PC-3 (cell line): ENCODE results near the gene MRPL40. TPM values are rescaled to one million over a fixed set of nuclear protein-coding genes. Genes with fewer than 3 reads are reported as not detected.

Experiments
- ATAC-seq: fragments of 200-7000 bp; cut with Tn5 transposase; 2 replicates; pipeline ENCODE4 v1.9.1; 2020; ENCODE audit warnings: mild to moderate bottlenecking, moderate library complexity
- BruUV-seq: library from RNA; stranded (reverse); fragments of 400-500 nt; replicated peaks from 2 replicates; lab custom pipeline; 2021; lab: Mats Ljungman, UMichigan
- CTCF ChIA-PET: fragments of 300-600 bp; sonication (Branson Sonifier 250); formaldehyde crosslinking; loops from one replicate; lab custom pipeline; 2022; ENCODE audit warnings: antibody characterized with exemption; lab: Charles Lee
- POLR2A ChIA-PET: fragments of 300-600 bp; sonication (Branson Sonifier 250); formaldehyde crosslinking; loops from one replicate; lab custom pipeline; 2022; ENCODE audit warnings: antibody characterized with exemption; ENCODE audit not compliant: unreplicated experiment; lab: Charles Lee
- DNase-seq: peaks from one replicate; pipeline ENCODE4 v3.0.0-alpha.2; 2015
- H2AFZ ChIP-seq: fragments of 300-600 bp; sonication (generic); 2 replicates; pipeline ENCODE4 v1.6.0; 2016; ENCODE audit warnings: antibody characterized with exemption, low read length
- H3F3A ChIP-seq: fragments of 300-600 bp; sonication (generic); one replicate; pipeline ENCODE4 v1.6.0; 2017; ENCODE audit warnings: antibody characterized with exemption, low read length, control low read depth, mild to moderate bottlenecking; ENCODE audit not compliant: unreplicated experiment
- H3K27ac ChIP-seq: fragments of 300-600 bp; sonication (generic); 2 replicates; pipeline ENCODE4 v1.5.1; 2016; ENCODE audit warnings: mild to moderate bottlenecking, low read length
- H3K27me3 ChIP-seq: fragments of 300-600 bp; sonication (generic); 2 replicates; pipeline ENCODE4 v1.6.1; 2016; ENCODE audit warnings: low read length, mixed read lengths
- H3K36me3 ChIP-seq: fragments of 300-600 bp; sonication (generic); 2 replicates; pipeline ENCODE4 v1.6.1; 2016; ENCODE audit warnings: low read depth, mixed run types, low read length, mixed read lengths
- H3K4me1 ChIP-seq: fragments of 300-600 bp; sonication (generic); 2 replicates; pipeline ENCODE4 v1.5.1; 2016; ENCODE audit warnings: low read length; ENCODE audit not compliant: insufficient read depth
- H3K4me2 ChIP-seq: fragments of 300-600 bp; sonication (generic); 2 replicates; pipeline ENCODE4 v1.6.0; 2016; ENCODE audit warnings: low read length
- H3K4me3 ChIP-seq: fragments of 300-600 bp; sonication (generic); 2 replicates; pipeline ENCODE4 v1.5.1; 2016; ENCODE audit warnings: mild to moderate bottlenecking, low read length, mixed read lengths
- H3K79me2 ChIP-seq: fragments of 300-600 bp; sonication (generic); 2 replicates; pipeline ENCODE4 v1.6.1; 2017; ENCODE audit warnings: low read length, mixed read lengths
- H3K9ac ChIP-seq: fragments of 300-600 bp; sonication (generic); 2 replicates; pipeline ENCODE4 v1.6.0; 2016; ENCODE audit warnings: mild to moderate bottlenecking, low read length
- H3K9me2 ChIP-seq: fragments of 300-600 bp; sonication (generic); replicated peaks from 2 replicates; pipeline ENCODE4 v1.6.1; 2016; ENCODE audit warnings: mixed run types, low read length, mixed read lengths
- H3K9me3 ChIP-seq: fragments of 300-600 bp; sonication (generic); 2 replicates; pipeline ENCODE4 v1.6.1; 2016; ENCODE audit warnings: low read length, mixed read lengths
- H4K20me1 ChIP-seq: fragments of 300-600 bp; sonication (generic); 2 replicates; pipeline ENCODE4 v1.6.1; 2016; ENCODE audit warnings: low read length, mixed read lengths
- EZH2 ChIP-seq: fragments of 300-600 bp; sonication (generic); IDR thresholded peaks from one replicate; pipeline ENCODE4 v1.6.1; 2017; ENCODE audit warnings: antibody characterized with exemption, mild to moderate bottlenecking, low read length; ENCODE audit not compliant: unreplicated experiment
- EZH2phosphoT487 ChIP-seq: fragments of 300-600 bp; sonication (generic); IDR thresholded peaks from 2 replicates; pipeline ENCODE4 v1.6.1; 2018; ENCODE audit warnings: mild to moderate bottlenecking, antibody characterized with exemption, low read length, borderline replicate concordance
- intact Hi-C: fragments of 100-400 bp; cut with micrococcal nuclease; formaldehyde crosslinking; loops from 2 replicates; pipeline ENCODE4 v1.9.0; 2023
- total RNA-seq: library from RNA; depleted of rRNA; stranded (reverse); fragments of >200 nt; gene quantifications from 2 replicates; pipeline ENCODE4 v1.2.3, GENCODE V29; 2014
- TF ChIP-seq, protein P1 (sequence below): fragments of 300-600 bp; sonication (generic); conservative IDR thresholded peaks from 2 replicates; pipeline ENCODE4 v1.5.1; 2017; ENCODE audit warnings: antibody characterized with exemption, low read depth, mild to moderate bottlenecking, low read length

MRPL40 gene
- total RNA-seq, 1 experiment from 2014 or later, result 55.1 TPM

DNA sequence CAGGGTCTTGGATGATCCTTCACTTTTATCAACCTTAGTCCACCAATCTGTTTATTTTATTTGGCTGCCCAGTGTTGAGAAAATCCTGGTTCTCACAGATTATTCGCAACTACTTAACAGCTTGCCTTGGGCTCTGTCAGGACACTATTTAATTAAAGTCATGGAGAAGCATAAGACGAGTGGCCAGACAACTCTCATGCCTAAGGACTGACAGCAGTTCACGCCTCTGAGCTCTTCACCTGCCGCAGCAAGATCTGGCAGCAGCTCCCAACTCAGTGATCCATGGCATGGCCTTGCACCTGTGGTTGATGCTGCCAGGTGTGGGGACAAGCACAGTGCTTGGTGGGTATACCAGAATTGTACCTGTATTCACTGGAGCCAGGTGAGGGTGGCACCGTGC is 38.6 kb upstream of the MRPL40 start:
- Histone ChIP-seq H3K27ac (no peak overlapping the region), H3F3A (no peaks in the 10 kb centered on the region), H3K4me1 (no peaks in the 10 kb centered on the region), H3K4me3 (no peak overlapping the region), H2AFZ (no peak overlapping the region), H3K9me2 (no peaks in the 10 kb centered on the region), H3K9me3 (no peaks in the 10 kb centered on the region), H3K36me3 (peaks cover 14% of the 10 kb centered on the region; the same call in 1 of the 2 replicates), H3K4me2 (no peak overlapping the region), H3K9ac (no peak overlapping the region), H3K27me3 (no peaks in the 10 kb centered on the region), H3K79me2 (no peaks in the 10 kb centered on the region), H4K20me1 (no peaks in the 10 kb centered on the region)
- no TSS peak for BruUV-seq
- no peak for DNase-seq
- no peak for ATAC-seq
- TF ChIP-seq EZH2 (no peak), EZH2phosphoT487 (no peak)
- TF ChIP-seq, protein P1, sequence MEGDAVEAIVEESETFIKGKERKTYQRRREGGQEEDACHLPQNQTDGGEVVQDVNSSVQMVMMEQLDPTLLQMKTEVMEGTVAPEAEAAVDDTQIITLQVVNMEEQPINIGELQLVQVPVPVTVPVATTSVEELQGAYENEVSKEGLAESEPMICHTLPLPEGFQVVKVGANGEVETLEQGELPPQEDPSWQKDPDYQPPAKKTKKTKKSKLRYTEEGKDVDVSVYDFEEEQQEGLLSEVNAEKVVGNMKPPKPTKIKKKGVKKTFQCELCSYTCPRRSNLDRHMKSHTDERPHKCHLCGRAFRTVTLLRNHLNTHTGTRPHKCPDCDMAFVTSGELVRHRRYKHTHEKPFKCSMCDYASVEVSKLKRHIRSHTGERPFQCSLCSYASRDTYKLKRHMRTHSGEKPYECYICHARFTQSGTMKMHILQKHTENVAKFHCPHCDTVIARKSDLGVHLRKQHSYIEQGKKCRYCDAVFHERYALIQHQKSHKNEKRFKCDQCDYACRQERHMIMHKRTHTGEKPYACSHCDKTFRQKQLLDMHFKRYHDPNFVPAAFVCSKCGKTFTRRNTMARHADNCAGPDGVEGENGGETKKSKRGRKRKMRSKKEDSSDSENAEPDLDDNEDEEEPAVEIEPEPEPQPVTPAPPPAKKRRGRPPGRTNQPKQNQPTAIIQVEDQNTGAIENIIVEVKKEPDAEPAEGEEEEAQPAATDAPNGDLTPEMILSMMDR, result no peak
- ChIA-PET CTCF (no interaction called here), POLR2A (no interaction called here)
- intact Hi-C loops, result no loop called here

DNA sequence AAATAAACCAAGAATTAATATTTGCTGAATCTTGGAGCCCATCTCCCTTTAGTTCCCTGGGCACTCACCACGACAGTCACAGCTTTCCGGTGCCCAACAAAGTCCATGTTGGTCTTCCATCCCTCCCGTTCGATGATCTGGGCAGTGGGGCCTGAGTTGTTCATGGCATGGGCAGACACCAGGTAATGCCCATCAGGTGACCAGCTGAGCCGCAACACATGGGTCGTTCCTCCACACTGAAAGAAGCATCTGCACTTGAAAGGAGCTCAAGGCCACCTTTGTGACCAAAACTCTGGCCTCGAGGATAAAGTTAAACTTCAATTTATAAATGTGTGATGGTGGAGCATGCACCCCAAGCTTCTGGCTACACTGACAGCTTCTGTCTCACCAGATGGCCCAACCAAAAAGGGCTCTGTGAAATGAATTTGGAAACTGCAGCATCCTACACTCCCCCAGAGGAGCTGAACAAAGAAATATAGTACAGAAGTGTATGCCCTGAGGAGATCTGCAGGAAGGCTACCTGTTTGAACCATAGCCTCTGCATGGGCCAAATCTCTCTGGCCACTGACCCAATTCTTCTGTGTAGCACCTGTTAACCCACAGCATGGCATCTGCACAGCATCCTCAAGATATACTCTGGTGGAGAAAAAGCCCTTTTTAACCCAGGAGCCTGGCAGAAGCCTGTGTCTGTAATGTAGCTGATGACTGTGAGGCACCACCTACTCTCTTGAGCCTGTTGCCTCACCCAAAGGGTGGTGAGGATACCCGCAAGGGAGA is 37.9 kb upstream of the MRPL40 start:
- no peak overlapping the region for H3K27ac ChIP-seq
- H3K9me3 ChIP-seq, result no peaks in the 10 kb centered on the region
- DNase-seq (no peak), ATAC-seq (no peak)
- H3K9ac ChIP-seq, result no peak overlapping the region
- H3F3A ChIP-seq, result no peaks in the 10 kb centered on the region
- no peak overlapping the region for H2AFZ ChIP-seq
- no peak overlapping the region for H3K4me3 ChIP-seq
- no peaks in the 10 kb centered on the region for H3K4me1 ChIP-seq
- H3K9me2 ChIP-seq, result no peaks in the 10 kb centered on the region
- ChIA-PET POLR2A (no interaction called here), CTCF (no interaction called here)
- TF ChIP-seq EZH2phosphoT487 (no peak), EZH2 (no peak)
- TF ChIP-seq, protein P1, result no peak
- peaks cover 14% of the 10 kb centered on the region; the same call in 1 of the 2 replicates for H3K36me3 ChIP-seq
- no peaks in the 10 kb centered on the region for H3K79me2 ChIP-seq
- no TSS peak for BruUV-seq
- H3K27me3 ChIP-seq, result no peaks in the 10 kb centered on the region
- no peaks in the 10 kb centered on the region for H4K20me1 ChIP-seq
- no peak overlapping the region for H3K4me2 ChIP-seq
- intact Hi-C loops, result no loop called here

DNA sequence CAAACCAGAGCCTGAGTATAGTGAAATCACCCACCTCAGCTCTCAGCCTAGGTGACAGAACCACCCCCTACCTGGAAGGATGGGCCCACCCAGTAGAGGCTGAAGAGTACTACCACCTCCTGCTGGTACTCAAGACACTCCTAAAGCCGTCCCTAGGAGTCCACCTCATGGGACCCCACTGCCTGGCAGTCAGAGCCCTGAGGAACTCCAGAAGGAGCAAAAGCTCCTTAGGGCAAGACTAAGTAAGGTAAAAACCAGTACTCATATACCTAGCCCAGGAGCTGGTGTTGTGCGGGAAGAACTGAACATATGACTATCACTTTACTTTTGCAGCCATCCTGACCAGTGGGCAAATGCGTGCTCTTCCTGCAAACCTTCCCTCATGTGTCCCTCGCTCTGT is 37.1 kb upstream of the MRPL40 start:
- TF ChIP-seq, protein P1, result no peak
- TF ChIP-seq EZH2phosphoT487 (no peak), EZH2 (no peak)
- H3K9me2 ChIP-seq, result no peaks in the 10 kb centered on the region
- no peak overlapping the region for H3K27ac ChIP-seq
- no peak overlapping the region for H3K4me3 ChIP-seq
- DNase-seq (no peak), ATAC-seq (no peak)
- no peaks in the 10 kb centered on the region for H3K79me2 ChIP-seq
- no peak overlapping the region for H3K4me2 ChIP-seq
- no peak overlapping the region for H2AFZ ChIP-seq
- peaks cover 14% of the 10 kb centered on the region; the same call in 1 of the 2 replicates for H3K36me3 ChIP-seq
- no peaks in the 10 kb centered on the region for H3K4me1 ChIP-seq
- POLR2A ChIA-PET, result no interaction called here
- H4K20me1 ChIP-seq, result no peaks in the 10 kb centered on the region
- intact Hi-C loops, result no loop called here
- no peaks in the 10 kb centered on the region for H3F3A ChIP-seq
- H3K9ac ChIP-seq, result no peak overlapping the region
- BruUV-seq, result no TSS peak
- no peaks in the 10 kb centered on the region for H3K27me3 ChIP-seq
- H3K9me3 ChIP-seq, result no peaks in the 10 kb centered on the region
- CTCF ChIA-PET, result no interaction called here
